Panc1 (cell line): ENCODE results near the gene SLC6A13. TPM values are rescaled to one million over a fixed set of nuclear protein-coding genes. Genes with fewer than 3 reads are reported as not detected.
"Not testable (repeated sequence)": the region's sequence is repeated elsewhere in the genome, so short reads cannot be mapped to it uniquely, and the experiment has no call there.

Experiments used
- ATAC-seq: fragments of 200-7000 bp; cut with Tn5 transposase; 2 replicates; pipeline ENCODE4 v1.9.1; 2020; ENCODE audit warnings: mild to moderate bottlenecking, moderate library complexity
- BruUV-seq: library from RNA; stranded (reverse); fragments of 400-500 nt; replicated peaks from 2 replicates; lab custom pipeline; 2021; lab: Mats Ljungman, UMichigan
- CTCF ChIA-PET: fragments of 300-600 bp; sonication (Branson Sonifier 250); formaldehyde crosslinking; loops from one replicate; lab custom pipeline; 2022; ENCODE audit warnings: antibody characterized with exemption; lab: Charles Lee
- POLR2A ChIA-PET: fragments of 300-600 bp; sonication (Branson Sonifier 250); formaldehyde crosslinking; loops from one replicate; lab custom pipeline; 2022; ENCODE audit warnings: antibody characterized with exemption; lab: Charles Lee
- DNase-seq: peaks from one replicate; pipeline ENCODE4 v3.0.0-alpha.2; 2010; ENCODE audit warnings: low read depth, low spot score
- H3K27ac ChIP-seq: 2 replicates; pipeline ENCODE4 v1.5.1; 2011; ENCODE audit warnings: mild to moderate bottlenecking, low read length, inconsistent platforms
- H3K27me3 ChIP-seq: fragments of 200-500 bp; sonication (Bioruptor generic); 2 replicates; pipeline ENCODE4 v1.6.0; 2014; ENCODE audit warnings: low read length, inconsistent platforms; ENCODE audit not compliant: control insufficient read depth, insufficient read depth
- H3K36me3 ChIP-seq: fragments of 200-500 bp; sonication (Bioruptor generic); 2 replicates; pipeline ENCODE4 v1.5.1; 2014; ENCODE audit warnings: inconsistent platforms, mild to moderate bottlenecking, low read length, moderate library complexity; ENCODE audit not compliant: control insufficient read depth, insufficient read depth
- H3K4me1 ChIP-seq: 2 replicates; pipeline ENCODE4 v1.5.1; 2011; ENCODE audit warnings: inconsistent platforms, mild to moderate bottlenecking, low read length, moderate library complexity; ENCODE audit not compliant: control insufficient read depth, insufficient read depth
- H3K4me3 ChIP-seq, 2 experiments: 2 replicates each; pipeline ENCODE4 v1.5.1; 2011 to 2012; ENCODE audit warnings: low read depth in 2 of 2, low read length in 2 of 2, mild to moderate bottlenecking in 2 of 2, inconsistent platforms in 1 of 2, moderate library complexity in 1 of 2
- H3K9me3 ChIP-seq: fragments of 200-500 bp; sonication (Bioruptor generic); 2 replicates; pipeline ENCODE4 v1.5.1; 2014; ENCODE audit warnings: low read depth, mild to moderate bottlenecking, inconsistent platforms, low read length, moderate library complexity; ENCODE audit not compliant: control insufficient read depth, insufficient read depth
- POLR2AphosphoS5 ChIP-seq: IDR thresholded peaks from 2 replicates; pipeline ENCODE4 v1.6.1; 2012; ENCODE audit warnings: mild to moderate bottlenecking, low read depth, low read length, moderate library complexity
- SIN3A ChIP-seq: IDR thresholded peaks from 2 replicates; pipeline ENCODE4 v1.6.1; 2012; ENCODE audit warnings: low read depth, mild to moderate bottlenecking, low read length, moderate library complexity, borderline replicate concordance; ENCODE audit not compliant: insufficient read depth
- TCF7L2 ChIP-seq: IDR thresholded peaks from 2 replicates; pipeline ENCODE4 v1.6.1; 2011; ENCODE audit warnings: mild to moderate bottlenecking, low read depth, low read length, inconsistent platforms
- in situ Hi-C: cut with HindIII; loops from 2 replicates; pipeline ENCODE4 v1.10.0; 2016; ENCODE audit warnings: low sequenced_read_pairs, low pct_unique_long_range_greater_than_20kb
- intact Hi-C: fragments of 100-400 bp; cut with micrococcal nuclease; formaldehyde crosslinking; loops from one replicate; pipeline ENCODE4 v1.10.0; 2022; ENCODE audit not compliant: unreplicated experiment
- total RNA-seq: library from RNA; stranded (reverse); gene quantifications from one replicate; pipeline ENCODE4 v1.2.1, GENCODE V29; 2021; ENCODE audit not compliant: unreplicated experiment
- TF ChIP-seq, protein P1 (sequence below): fragments of 450-650 bp; IDR thresholded peaks from 2 replicates; pipeline ENCODE4 v1.5.1; 2017; ENCODE audit warnings: mild to moderate bottlenecking
- TF ChIP-seq, protein P2 (sequence below), 2 experiments: IDR thresholded peaks; 2 replicates each; pipeline ENCODE4 v1.6.1; 2011 to 2012; ENCODE audit warnings: low read depth in 2 of 2, control low read depth in 1 of 2, low read length in 1 of 2, mild to moderate bottlenecking in 1 of 2, moderate library complexity in 1 of 2; ENCODE audit not compliant: insufficient read depth in 1 of 2

The SLC6A13 gene
- total RNA-seq, 1 experiment from 2014 or later = 0.57 TPM

DNA sequence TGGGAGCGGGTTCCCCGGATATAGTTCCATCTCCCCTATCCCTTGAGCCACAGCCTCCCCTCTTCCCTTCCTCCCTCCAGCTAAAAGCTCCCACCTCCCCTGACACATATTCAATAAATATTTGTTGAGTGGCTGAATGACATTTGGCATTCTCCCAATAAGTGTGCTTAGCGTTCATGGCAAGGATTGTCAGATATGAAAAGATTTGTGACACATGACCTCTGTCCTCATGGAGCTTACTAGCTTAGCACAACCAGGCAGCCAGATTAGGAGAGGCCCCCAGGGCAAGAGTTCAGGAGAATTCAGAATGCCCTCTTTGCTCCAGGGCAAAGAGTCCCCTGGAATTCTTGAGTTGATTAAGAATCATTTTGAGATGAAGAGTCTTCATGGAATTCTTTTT lies 26.2 kb downstream of the SLC6A13 start:
- Histone ChIP-seq H3K9me3 (no peaks in the 10 kb centered on the region), H3K27ac (no peak overlapping the region), H3K27me3 (no peaks in the 10 kb centered on the region), H3K4me1 (no peaks in the 10 kb centered on the region), H3K4me3 (no peak overlapping the region), H3K36me3 (no peaks in the 10 kb centered on the region)
- in situ Hi-C loops (no loop called here), intact Hi-C loops (no loop called here)
- BruUV-seq = no TSS peak
- CTCF ChIA-PET = no interaction called here
- no peak for TF ChIP-seq POLR2AphosphoS5
- POLR2A ChIA-PET = no interaction called here
- DNase-seq (no peak), ATAC-seq (no peak)

DNA sequence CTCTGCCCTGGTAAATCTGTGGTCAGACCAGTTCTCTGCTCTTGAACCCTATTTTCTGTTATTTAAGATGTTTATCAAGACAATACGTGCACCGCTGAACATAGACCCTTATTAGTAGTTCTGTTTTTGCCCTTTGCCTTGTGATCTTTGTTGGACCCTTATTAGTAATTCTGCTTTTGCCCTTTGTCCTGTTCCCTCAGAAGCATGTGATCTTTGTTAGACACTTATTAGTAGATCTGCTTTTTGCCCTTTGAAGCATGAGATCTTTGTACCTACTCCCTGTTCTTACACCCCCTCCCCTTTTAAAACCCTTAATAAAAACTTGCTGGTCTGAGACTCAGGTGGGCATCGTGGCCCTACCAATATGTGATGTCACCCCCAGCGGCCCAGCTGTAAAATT lies 26.7 kb downstream of the SLC6A13 start:
- H3K27ac ChIP-seq, H3K4me3 ChIP-seq, intact Hi-C loops, DNase-seq, ATAC-seq, H3K27me3 ChIP-seq, H3K4me1 ChIP-seq, H3K36me3 ChIP-seq, BruUV-seq, in situ Hi-C loops, H3K9me3 ChIP-seq, POLR2A ChIA-PET, CTCF ChIA-PET: not testable (repeated sequence)

DNA sequence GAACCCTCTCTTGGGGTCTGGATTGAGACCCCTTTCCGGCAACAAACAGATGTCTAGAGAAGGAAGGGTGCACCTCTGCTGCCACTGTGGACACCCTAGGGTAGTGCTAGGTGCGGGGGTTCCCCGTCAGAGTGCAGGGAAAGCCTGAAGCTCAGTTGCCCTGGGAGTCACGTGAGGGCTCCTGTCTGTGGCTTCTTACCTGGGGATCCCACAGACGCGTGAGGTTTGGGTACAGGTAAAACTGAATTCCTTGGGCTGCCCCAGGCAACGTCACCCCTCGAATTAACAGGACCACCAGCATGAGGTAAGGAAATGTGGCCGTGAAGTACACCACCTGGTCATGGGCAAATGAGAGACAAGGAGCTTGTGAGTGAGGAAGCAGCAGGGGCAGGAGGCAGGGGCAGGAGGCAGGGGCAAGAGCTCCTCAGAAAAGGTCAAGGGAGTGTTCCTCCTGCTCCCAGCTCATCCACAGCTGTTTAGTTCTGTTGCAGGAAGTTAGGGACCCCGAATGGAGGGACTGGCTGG lies 27.7 kb downstream of the SLC6A13 start:
- Histone ChIP-seq H3K27me3 (no peaks in the 10 kb centered on the region), H3K9me3 (no peaks in the 10 kb centered on the region), H3K4me3 (no peak overlapping the region), H3K4me1 (no peaks in the 10 kb centered on the region), H3K36me3 (no peaks in the 10 kb centered on the region), H3K27ac (no peak overlapping the region)
- TF ChIP-seq POLR2AphosphoS5 (no peak), TCF7L2 (no peak), SIN3A (no peak)
- TF ChIP-seq, protein P1, sequence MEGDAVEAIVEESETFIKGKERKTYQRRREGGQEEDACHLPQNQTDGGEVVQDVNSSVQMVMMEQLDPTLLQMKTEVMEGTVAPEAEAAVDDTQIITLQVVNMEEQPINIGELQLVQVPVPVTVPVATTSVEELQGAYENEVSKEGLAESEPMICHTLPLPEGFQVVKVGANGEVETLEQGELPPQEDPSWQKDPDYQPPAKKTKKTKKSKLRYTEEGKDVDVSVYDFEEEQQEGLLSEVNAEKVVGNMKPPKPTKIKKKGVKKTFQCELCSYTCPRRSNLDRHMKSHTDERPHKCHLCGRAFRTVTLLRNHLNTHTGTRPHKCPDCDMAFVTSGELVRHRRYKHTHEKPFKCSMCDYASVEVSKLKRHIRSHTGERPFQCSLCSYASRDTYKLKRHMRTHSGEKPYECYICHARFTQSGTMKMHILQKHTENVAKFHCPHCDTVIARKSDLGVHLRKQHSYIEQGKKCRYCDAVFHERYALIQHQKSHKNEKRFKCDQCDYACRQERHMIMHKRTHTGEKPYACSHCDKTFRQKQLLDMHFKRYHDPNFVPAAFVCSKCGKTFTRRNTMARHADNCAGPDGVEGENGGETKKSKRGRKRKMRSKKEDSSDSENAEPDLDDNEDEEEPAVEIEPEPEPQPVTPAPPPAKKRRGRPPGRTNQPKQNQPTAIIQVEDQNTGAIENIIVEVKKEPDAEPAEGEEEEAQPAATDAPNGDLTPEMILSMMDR = no peak
- TF ChIP-seq, protein P2, sequence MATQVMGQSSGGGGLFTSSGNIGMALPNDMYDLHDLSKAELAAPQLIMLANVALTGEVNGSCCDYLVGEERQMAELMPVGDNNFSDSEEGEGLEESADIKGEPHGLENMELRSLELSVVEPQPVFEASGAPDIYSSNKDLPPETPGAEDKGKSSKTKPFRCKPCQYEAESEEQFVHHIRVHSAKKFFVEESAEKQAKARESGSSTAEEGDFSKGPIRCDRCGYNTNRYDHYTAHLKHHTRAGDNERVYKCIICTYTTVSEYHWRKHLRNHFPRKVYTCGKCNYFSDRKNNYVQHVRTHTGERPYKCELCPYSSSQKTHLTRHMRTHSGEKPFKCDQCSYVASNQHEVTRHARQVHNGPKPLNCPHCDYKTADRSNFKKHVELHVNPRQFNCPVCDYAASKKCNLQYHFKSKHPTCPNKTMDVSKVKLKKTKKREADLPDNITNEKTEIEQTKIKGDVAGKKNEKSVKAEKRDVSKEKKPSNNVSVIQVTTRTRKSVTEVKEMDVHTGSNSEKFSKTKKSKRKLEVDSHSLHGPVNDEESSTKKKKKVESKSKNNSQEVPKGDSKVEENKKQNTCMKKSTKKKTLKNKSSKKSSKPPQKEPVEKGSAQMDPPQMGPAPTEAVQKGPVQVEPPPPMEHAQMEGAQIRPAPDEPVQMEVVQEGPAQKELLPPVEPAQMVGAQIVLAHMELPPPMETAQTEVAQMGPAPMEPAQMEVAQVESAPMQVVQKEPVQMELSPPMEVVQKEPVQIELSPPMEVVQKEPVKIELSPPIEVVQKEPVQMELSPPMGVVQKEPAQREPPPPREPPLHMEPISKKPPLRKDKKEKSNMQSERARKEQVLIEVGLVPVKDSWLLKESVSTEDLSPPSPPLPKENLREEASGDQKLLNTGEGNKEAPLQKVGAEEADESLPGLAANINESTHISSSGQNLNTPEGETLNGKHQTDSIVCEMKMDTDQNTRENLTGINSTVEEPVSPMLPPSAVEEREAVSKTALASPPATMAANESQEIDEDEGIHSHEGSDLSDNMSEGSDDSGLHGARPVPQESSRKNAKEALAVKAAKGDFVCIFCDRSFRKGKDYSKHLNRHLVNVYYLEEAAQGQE (IDR thresholded peaks at IDR 0.05; ENCODE audit: insufficient read depth in 1 of 2, low read depth in 2 of 2, low read length in 1 of 2) = no peak
- no peak for ATAC-seq
- in situ Hi-C loops = no loop called here
- intact Hi-C loops = no loop called here
- BruUV-seq = no TSS peak
- DNase-seq = no peak
- CTCF ChIA-PET = no interaction called here
- POLR2A ChIA-PET = no interaction called here
